ENCODE measurements around the gene TRMT112. TPM values are rescaled to one million over a fixed set of nuclear protein-coding genes. Genes with fewer than 3 reads are reported as not detected.

The TRMT112 gene
- polyA plus RNA-seq, 1 experiment, result 154 TPM

- ChIA-PET CTCF (interaction anchor here (1.2 to 2.4 kb wide), 5 partner anchors 10 to 78 kb away, joined by 3 to 10 read pairs (median 6); no protein-coding TSS in a partner anchor), POLR2A (no interaction called here)
- H3K36me3 ChIP-seq (ENCODE audit: control insufficient read depth, insufficient read depth, low read length), result peaks cover 6% of the 10 kb centered on the region
- no peak for DNase-seq (ENCODE audit: low read depth)
- no peaks in the 10 kb centered on the region for H3K27me3 ChIP-seq (ENCODE audit: control insufficient read depth, insufficient read depth, low read length)
- TF ChIP-seq CTCF (IDR thresholded peaks at IDR 0.05; ENCODE audit: insufficient read depth, low read depth, low read length), result no peak
- no peak overlapping the region for H3K4me3 ChIP-seq (ENCODE audit: low read depth, low read length)
These were observed 35.2 kb downstream of the TRMT112 start for GRCh38 chr11:64281957-64282770.

GRCh38 chr11:64278576-64279190 lies 38.7 kb downstream of the TRMT112 start:
- no peaks in the 10 kb centered on the region for H3K27me3 ChIP-seq (ENCODE audit: control insufficient read depth, insufficient read depth, low read length)
- ChIA-PET CTCF (interaction anchor here (0.9 to 3.7 kb wide), 5 partner anchors 9 to 74 kb away, joined by 3 to 14 read pairs (median 5); no protein-coding TSS in a partner anchor), POLR2A (no interaction called here)
- no peak overlapping the region for H3K4me3 ChIP-seq (ENCODE audit: low read depth, low read length)
- TF ChIP-seq CTCF (IDR thresholded peaks at IDR 0.05; ENCODE audit: insufficient read depth, low read depth, low read length), result no peak
- DNase-seq (ENCODE audit: low read depth), result no peak
- peaks cover 13% of the 10 kb centered on the region for H3K36me3 ChIP-seq (ENCODE audit: control insufficient read depth, insufficient read depth, low read length)

- H3K4me3 ChIP-seq (ENCODE audit: low read depth, low read length), result no peak overlapping the region
- DNase-seq (ENCODE audit: low read depth), result no peak
These were observed 40.5 kb downstream of the TRMT112 start for GRCh38 chr11:64276653-64277431.

GRCh38 chr11:64275841-64276240 lies 41.5 kb downstream of the TRMT112 start:
- CTCF ChIA-PET, result interaction anchor here (0.5 to 3.7 kb wide), 4 partner anchors 25 to 130 kb away, joined by 3 to 14 read pairs (median 4); no protein-coding TSS in a partner anchor
- H3K27me3 ChIP-seq (ENCODE audit: control insufficient read depth, insufficient read depth, low read length), result no peaks in the 10 kb centered on the region
- no peak for TF ChIP-seq CTCF (IDR thresholded peaks at IDR 0.05; ENCODE audit: insufficient read depth, low read depth, low read length)
- no peak overlapping the region for H3K4me3 ChIP-seq (ENCODE audit: low read depth, low read length)
- DNase-seq (ENCODE audit: low read depth), result no peak
- POLR2A ChIA-PET, result no interaction called here
- H3K36me3 ChIP-seq (ENCODE audit: control insufficient read depth, insufficient read depth, low read length), result peaks cover 11% of the 10 kb centered on the region

More at GRCh38 chr11:64276653-64277431, 40.5 kb downstream of the TRMT112 start:
- ChIA-PET CTCF (interaction anchor here (0.6 to 3.7 kb wide), 3 partner anchors 9 to 26 kb away, joined by 3 to 14 read pairs (median 4); no protein-coding TSS in a partner anchor), POLR2A (no interaction called here)
- peaks cover 11% of the 10 kb centered on the region for H3K36me3 ChIP-seq (ENCODE audit: control insufficient read depth, insufficient read depth, low read length)
- TF ChIP-seq CTCF (IDR thresholded peaks at IDR 0.05; ENCODE audit: insufficient read depth, low read depth, low read length), result no peak
- H3K27me3 ChIP-seq (ENCODE audit: control insufficient read depth, insufficient read depth, low read length), result no peaks in the 10 kb centered on the region
